Measurements from ENCODE around the gene CNTNAP2.

The CNTNAP2 gene

GRCh38 chr7:148344406-148344805, 2227.8 kb downstream of the CNTNAP2 start:
- no peak for DNase-seq (ENCODE audit: low read depth)

GRCh38 chr7:148347981-148348380, 2231.4 kb downstream of the CNTNAP2 start:
- DNase-seq (ENCODE audit: low read depth) = no peak

- no peak for DNase-seq (ENCODE audit: low read depth)
Measured at GRCh38 chr7:148348466-148348865, 2231.9 kb downstream of the CNTNAP2 start.

GRCh38 chr7:148356303-148356702, 2239.7 kb downstream of the CNTNAP2 start:
- DNase-seq (ENCODE audit: low read depth) = no peak

GRCh38 chr7:148362541-148362940, 2245.9 kb downstream of the CNTNAP2 start:
- no peak for DNase-seq (ENCODE audit: low read depth)

- DNase-seq (ENCODE audit: low read depth) = no peak
Measured at GRCh38 chr7:148367731-148368475, 2251.3 kb downstream of the CNTNAP2 start.

- DNase-seq (ENCODE audit: low read depth) = no peak
Measured at GRCh38 chr7:148368562-148368961, 2252.0 kb downstream of the CNTNAP2 start.

- no peak for DNase-seq (ENCODE audit: low read depth)
Measured at GRCh38 chr7:148371280-148371937, 2254.8 kb downstream of the CNTNAP2 start.

- DNase-seq (ENCODE audit: low read depth) = no peak
Measured at GRCh38 chr7:148374396-148375259, 2258.0 kb downstream of the CNTNAP2 start.

GRCh38 chr7:148379677-148380076, 2263.1 kb downstream of the CNTNAP2 start:
- no peak for DNase-seq (ENCODE audit: low read depth)

GRCh38 chr7:148380596-148381419, 2264.2 kb downstream of the CNTNAP2 start:
- no peak for DNase-seq (ENCODE audit: low read depth)

- no peak for DNase-seq (ENCODE audit: low read depth)
Measured at GRCh38 chr7:148382596-148382995, 2266.0 kb downstream of the CNTNAP2 start.

GRCh38 chr7:148383651-148384050, 2267.1 kb downstream of the CNTNAP2 start:
- no peak for DNase-seq (ENCODE audit: low read depth)

GRCh38 chr7:148385009-148385682, 2268.5 kb downstream of the CNTNAP2 start:
- no peak for DNase-seq (ENCODE audit: low read depth)

- no peak for DNase-seq (ENCODE audit: low read depth)
Measured at GRCh38 chr7:148390381-148390780, 2273.8 kb downstream of the CNTNAP2 start.

GRCh38 chr7:148391591-148391990, 2275.0 kb downstream of the CNTNAP2 start:
- no peak for DNase-seq (ENCODE audit: low read depth)

GRCh38 chr7:148394582-148394981, 2278.0 kb downstream of the CNTNAP2 start:
- DNase-seq (ENCODE audit: low read depth) = no peak

GRCh38 chr7:148395352-148395811, 2278.8 kb downstream of the CNTNAP2 start:
- DNase-seq (ENCODE audit: low read depth) = no peak

GRCh38 chr7:148395990-148396716, 2279.6 kb downstream of the CNTNAP2 start:
- DNase-seq (ENCODE audit: low read depth) = no peak

GRCh38 chr7:148397056-148397455, 2280.5 kb downstream of the CNTNAP2 start:
- no peak for DNase-seq (ENCODE audit: low read depth)
